Non-pigmented ciliary epithelial cell (primary cell): ENCODE measurements around the gene NR5A2.

ENCODE experiments used
- DNase-seq: peaks from one replicate; pipeline ENCODE4 v3.0.0-alpha.2; 2010; ENCODE audit warnings: low read depth

The NR5A2 gene

GRCh38 chr1:200124309-200124708, 96.8 kb downstream of the NR5A2 start:
- DNase-seq, result no peak

- no peak for DNase-seq
These were observed 100.6 kb downstream of the NR5A2 start for GRCh38 chr1:200128081-200128480.

- DNase-seq, result no peak
These were observed 101.7 kb downstream of the NR5A2 start for GRCh38 chr1:200128944-200129879.

- peak; percentile 37 for DNase-seq
These were observed 103.0 kb downstream of the NR5A2 start for GRCh38 chr1:200130552-200130951.

- peak; percentile 37 for DNase-seq
These were observed 104.1 kb downstream of the NR5A2 start for GRCh38 chr1:200131551-200132125.

GRCh38 chr1:200133123-200133522, 105.6 kb downstream of the NR5A2 start:
- DNase-seq, result no peak

GRCh38 chr1:200134116-200134515, 106.6 kb downstream of the NR5A2 start:
- no peak for DNase-seq

- no peak for DNase-seq
These were observed 108.9 kb downstream of the NR5A2 start for GRCh38 chr1:200136384-200136783.

GRCh38 chr1:200139661-200140250, 112.2 kb downstream of the NR5A2 start:
- peak; percentile 22 for DNase-seq

- no peak for DNase-seq
These were observed 115.8 kb downstream of the NR5A2 start for GRCh38 chr1:200143347-200143746.

- no peak for DNase-seq
These were observed 118.6 kb downstream of the NR5A2 start for GRCh38 chr1:200146100-200146499.

- DNase-seq, result no peak
These were observed 119.6 kb downstream of the NR5A2 start for GRCh38 chr1:200147094-200147493.

- no peak for DNase-seq
These were observed 120.2 kb downstream of the NR5A2 start for GRCh38 chr1:200147742-200148141.

- no peak for DNase-seq
These were observed 122.5 kb downstream of the NR5A2 start for GRCh38 chr1:200150006-200150405.

- DNase-seq, result peak; percentile 44
These were observed 123.2 kb downstream of the NR5A2 start for GRCh38 chr1:200150721-200151120.

GRCh38 chr1:200152336-200152735, 124.8 kb downstream of the NR5A2 start:
- no peak for DNase-seq

- no peak for DNase-seq
These were observed 126.0 kb downstream of the NR5A2 start for GRCh38 chr1:200153277-200154055.

- DNase-seq, result no peak
These were observed 126.7 kb downstream of the NR5A2 start for GRCh38 chr1:200154069-200154767.

- DNase-seq, result no peak
These were observed 130.2 kb downstream of the NR5A2 start for GRCh38 chr1:200157715-200158114.

- no peak for DNase-seq
These were observed 134.3 kb downstream of the NR5A2 start for GRCh38 chr1:200161801-200162200.

GRCh38 chr1:200162258-200162657, 134.7 kb downstream of the NR5A2 start:
- no peak for DNase-seq

GRCh38 chr1:200162877-200163276, 135.4 kb downstream of the NR5A2 start:
- DNase-seq, result no peak
